ENCODE data around the gene FAM240A. TPM values are rescaled to one million over a fixed set of nuclear protein-coding genes. Genes with fewer than 3 reads are reported as not detected.

The FAM240A gene
- total RNA-seq, 3 donors from 2014 or later (not counting 1 experiment from before 2014, with no cell fraction given), result not detected

- H3K27me3 Mint-ChIP-seq (ENCODE audit: low read depth in 2 of 2), result peaks cover 41 to 45% of the 10 kb centered on the region in 2 donors
- H3K27ac Mint-ChIP-seq, result no peak overlapping the region
- H3K4me1 Mint-ChIP-seq, result no peaks in the 10 kb centered on the region
- no peak overlapping the region for H3K4me3 ChIP-seq (ENCODE audit: low read length)
- TF ChIP-seq CTCF (IDR thresholded peaks at IDR 0.05), result no peak
- H3K4me3 Mint-ChIP-seq, result no peak overlapping the region
- no peak for ATAC-seq
- no peak for DNase-seq
- no peaks in the 10 kb centered on the region for H3K9me3 ChIP-seq (ENCODE audit: control insufficient read depth, insufficient read depth, low read length)
- intact Hi-C loops (cut with micrococcal nuclease), result no loop called here
- H3K4me1 ChIP-seq (ENCODE audit: control insufficient read depth, insufficient read depth, low read length), result no peaks in the 10 kb centered on the region
- no peak overlapping the region for H3K27ac ChIP-seq (ENCODE audit: low read length)
- 55% methylated on average over 6 of the region's 8 CpGs for WGBS (ENCODE audit: insufficient coverage)
- no peaks in the 10 kb centered on the region for H3K36me3 ChIP-seq (ENCODE audit: control insufficient read depth, insufficient read depth, low read length)
- H3K36me3 Mint-ChIP-seq, result no peaks in the 10 kb centered on the region
- no peaks in the 10 kb centered on the region for H3K27me3 ChIP-seq (ENCODE audit: control insufficient read depth, insufficient read depth, low read length)
- no peaks in the 10 kb centered on the region for H3K9me3 Mint-ChIP-seq
These were observed 7.8 kb downstream of the FAM240A start for GRCh38 chr3:46619845-46620778.

- ATAC-seq (no peak), DNase-seq (no peak)
- Mint-ChIP-seq H3K27me3 (ENCODE audit: low read depth in 2 of 2) (peaks cover 22 to 27% of the 10 kb centered on the region in 2 donors), H3K27ac (no peak overlapping the region), H3K4me1 (peaks cover 0 to 4% of the 10 kb centered on the region in 2 donors), H3K4me3 (no peak overlapping the region), H3K9me3 (no peaks in the 10 kb centered on the region), H3K36me3 (no peaks in the 10 kb centered on the region)
- H3K27ac ChIP-seq (ENCODE audit: low read length), result no peak overlapping the region
- intact Hi-C loops (cut with micrococcal nuclease), result no loop called here
- WGBS (ENCODE audit: insufficient coverage), result no CpG with 5 or more reads among the region's 2 CpGs
- H3K9me3 ChIP-seq (ENCODE audit: control insufficient read depth, insufficient read depth, low read length), result no peaks in the 10 kb centered on the region
- H3K36me3 ChIP-seq (ENCODE audit: control insufficient read depth, insufficient read depth, low read length), result no peaks in the 10 kb centered on the region
- H3K4me1 ChIP-seq (ENCODE audit: control insufficient read depth, insufficient read depth, low read length), result peaks cover 2% of the 10 kb centered on the region
- no peaks in the 10 kb centered on the region for H3K27me3 ChIP-seq (ENCODE audit: control insufficient read depth, insufficient read depth, low read length)
- TF ChIP-seq CTCF (IDR thresholded peaks at IDR 0.05), result no peak
- no peak overlapping the region for H3K4me3 ChIP-seq (ENCODE audit: low read length)
These were observed 12.2 kb downstream of the FAM240A start for GRCh38 chr3:46624533-46624932.

- TF ChIP-seq CTCF (IDR thresholded peaks at IDR 0.05), result no peak
- no peaks in the 10 kb centered on the region for H3K36me3 Mint-ChIP-seq
- no peak overlapping the region for H3K4me3 ChIP-seq (ENCODE audit: low read length)
- no peaks in the 10 kb centered on the region for H3K36me3 ChIP-seq (ENCODE audit: control insufficient read depth, insufficient read depth, low read length)
- peaks cover 2 to 9% of the 10 kb centered on the region in 2 donors for H3K4me1 Mint-ChIP-seq
- no peaks in the 10 kb centered on the region for H3K9me3 ChIP-seq (ENCODE audit: control insufficient read depth, insufficient read depth, low read length)
- no peaks in the 10 kb centered on the region for H3K27me3 ChIP-seq (ENCODE audit: control insufficient read depth, insufficient read depth, low read length)
- no peak overlapping the region for H3K27ac Mint-ChIP-seq
- H3K9me3 Mint-ChIP-seq, result no peaks in the 10 kb centered on the region
- DNase-seq (no peak), ATAC-seq (no peak)
- 85% methylated on average over 3 of the region's 3 CpGs for WGBS (ENCODE audit: insufficient coverage)
- H3K27ac ChIP-seq (ENCODE audit: low read length), result no peak overlapping the region
- no peak overlapping the region for H3K4me3 Mint-ChIP-seq
- H3K4me1 ChIP-seq (ENCODE audit: control insufficient read depth, insufficient read depth, low read length), result peaks cover 6% of the 10 kb centered on the region
- intact Hi-C loops (cut with micrococcal nuclease), result no loop called here
- H3K27me3 Mint-ChIP-seq (ENCODE audit: low read depth in 2 of 2), result peaks cover 20 to 26% of the 10 kb centered on the region in 2 donors
These were observed 12.7 kb downstream of the FAM240A start for GRCh38 chr3:46624975-46625490.

All from natural killer cell (primary cell).